H1 (cell line): ENCODE data around the gene HMCN1. TPM values are rescaled to one million over a fixed set of nuclear protein-coding genes. Genes with fewer than 3 reads are reported as not detected.

Experiments
- EGR1 ChIP-seq: IDR thresholded peaks from 2 replicates; pipeline ENCODE4 v1.6.1; 2011; ENCODE audit warnings: low read depth, low read length, borderline replicate concordance
- HDAC6 ChIP-seq: IDR thresholded peaks from one replicate; pipeline ENCODE4 v1.7.1; 2012; ENCODE audit warnings: low read depth, mild to moderate bottlenecking, inconsistent platforms, low read length, moderate library complexity
- SP1 ChIP-seq: IDR thresholded peaks from 2 replicates; pipeline ENCODE4 v1.6.1; 2011; ENCODE audit warnings: low read depth, low read length
- polyA plus RNA-seq, 7 experiments: library from polyadenylated mRNA; depleted of rRNA in 3 of 7; stranded (reverse) in 5 of 7; unstranded in 2 of 7; fragments of >200 nt in 5 of 7; fragments of 200-250 nt in 2 of 7; gene quantifications; 1 replicate in 5 of 7; 2 replicates in 1 of 7; 4 replicates in 1 of 7; pipeline versions ENCODE4 v1.2.1 to v1.2.3, GENCODE V29; 2011 to 2013; ENCODE audit warnings: missing spikeins in 2 of 7, mixed read lengths in 2 of 7
- total RNA-seq: library from RNA; stranded (reverse); fragmentation: NEBNext Ultra II Directional; extraction: Animal tissue kit (Norgen Biotek cat#: 25700); gene quantifications from 2 replicates; pipeline ENCODE4 v1.2.1, GENCODE V29; 2021
- TF ChIP-seq, protein P1 (sequence below), 3 experiments: IDR thresholded peaks; 1 replicate in 2 of 3; 2 replicates in 1 of 3; pipeline versions ENCODE4 v1.5.1 to v1.6.1; 2011; ENCODE audit warnings: low read length in 3 of 3, mild to moderate bottlenecking in 3 of 3, inconsistent platforms in 2 of 3, low read depth in 1 of 3, moderate library complexity in 1 of 3; ENCODE audit not compliant: insufficient read depth in 1 of 3; ENCODE audit errors: control extremely low read depth in 1 of 3

The HMCN1 gene
- total and polyA plus RNA-seq, 2 of the 8 experiments (the other 6 are each of a cell fraction or from before 2014, with no cell fraction given): 13.8 to 14.6 TPM

- TF ChIP-seq HDAC6: no peak
- no peak for TF ChIP-seq EGR1
- TF ChIP-seq SP1: no peak
- TF ChIP-seq, protein P1, sequence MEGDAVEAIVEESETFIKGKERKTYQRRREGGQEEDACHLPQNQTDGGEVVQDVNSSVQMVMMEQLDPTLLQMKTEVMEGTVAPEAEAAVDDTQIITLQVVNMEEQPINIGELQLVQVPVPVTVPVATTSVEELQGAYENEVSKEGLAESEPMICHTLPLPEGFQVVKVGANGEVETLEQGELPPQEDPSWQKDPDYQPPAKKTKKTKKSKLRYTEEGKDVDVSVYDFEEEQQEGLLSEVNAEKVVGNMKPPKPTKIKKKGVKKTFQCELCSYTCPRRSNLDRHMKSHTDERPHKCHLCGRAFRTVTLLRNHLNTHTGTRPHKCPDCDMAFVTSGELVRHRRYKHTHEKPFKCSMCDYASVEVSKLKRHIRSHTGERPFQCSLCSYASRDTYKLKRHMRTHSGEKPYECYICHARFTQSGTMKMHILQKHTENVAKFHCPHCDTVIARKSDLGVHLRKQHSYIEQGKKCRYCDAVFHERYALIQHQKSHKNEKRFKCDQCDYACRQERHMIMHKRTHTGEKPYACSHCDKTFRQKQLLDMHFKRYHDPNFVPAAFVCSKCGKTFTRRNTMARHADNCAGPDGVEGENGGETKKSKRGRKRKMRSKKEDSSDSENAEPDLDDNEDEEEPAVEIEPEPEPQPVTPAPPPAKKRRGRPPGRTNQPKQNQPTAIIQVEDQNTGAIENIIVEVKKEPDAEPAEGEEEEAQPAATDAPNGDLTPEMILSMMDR (IDR thresholded peaks at IDR 0.05; ENCODE audit: control extremely low read depth in 1 of 3, insufficient read depth in 1 of 3, low read depth in 1 of 3, low read length in 3 of 3): no peak
- TF ChIP-seq, all 59 proteins: peak for 0
Observed at GRCh38 chr1:186125511-186125910, 391.3 kb downstream of the HMCN1 start (continued).
